ENCODE measurements around the gene ICAM2.

The ICAM2 gene

DNA sequence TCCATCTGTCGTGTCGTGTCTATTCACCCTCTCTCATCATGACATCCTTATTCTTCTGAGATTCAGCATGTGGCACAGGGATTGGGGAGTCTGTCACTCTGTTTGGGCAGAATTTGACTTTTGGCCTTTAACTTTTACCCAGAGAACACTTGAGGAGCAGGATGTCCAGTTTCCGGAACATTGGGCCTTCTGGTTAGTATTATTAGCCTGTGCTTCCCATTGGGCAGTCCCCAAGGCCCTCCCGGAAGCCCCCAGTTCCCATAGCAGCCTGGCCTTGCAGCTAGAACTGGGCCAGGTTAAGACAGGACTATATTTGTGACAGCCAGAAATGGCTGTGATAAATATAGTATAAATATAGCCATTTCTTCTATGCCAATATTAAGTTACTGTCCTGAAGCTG lies 57.3 kb downstream of the ICAM2 start:
- peaks cover 34% of the 10 kb centered on the region for H3K4me1 Mint-ChIP-seq
- H3K27me3 Mint-ChIP-seq: no peaks in the 10 kb centered on the region
- no peak overlapping the region for H3K27ac Mint-ChIP-seq
- no peaks in the 10 kb centered on the region for H3K9me3 Mint-ChIP-seq
- ATAC-seq (no peak), DNase-seq (no peak)
- no peak overlapping the region for H3K4me3 Mint-ChIP-seq

DNA sequence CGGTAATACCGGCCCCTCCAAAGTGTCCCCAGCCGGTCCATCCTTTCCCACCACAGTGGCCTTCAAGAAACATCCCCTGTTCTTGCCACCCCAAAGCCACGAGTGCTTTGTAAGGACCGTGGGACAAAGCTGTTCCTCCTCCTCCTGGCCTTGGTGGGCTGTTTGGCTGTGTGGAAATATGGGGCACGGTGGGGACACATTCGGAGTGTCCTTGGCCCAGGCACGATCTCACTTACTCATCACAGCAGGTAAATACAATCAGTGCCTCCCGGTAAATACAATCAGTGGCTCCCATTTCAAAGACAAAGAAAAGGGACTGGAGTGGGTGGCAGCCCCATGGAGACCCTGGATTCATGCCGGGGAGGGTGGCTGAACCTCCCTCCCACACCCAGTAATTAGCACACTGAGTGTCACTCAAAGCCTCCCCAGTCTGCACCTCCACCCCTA lies 58.1 kb downstream of the ICAM2 start:
- Mint-ChIP-seq H3K27ac (no peak overlapping the region), H3K27me3 (no peaks in the 10 kb centered on the region), H3K4me1 (peaks cover 31% of the 10 kb centered on the region), H3K9me3 (no peaks in the 10 kb centered on the region), H3K4me3 (no peak overlapping the region)
- no peak for DNase-seq
- ATAC-seq: no peak

DNA sequence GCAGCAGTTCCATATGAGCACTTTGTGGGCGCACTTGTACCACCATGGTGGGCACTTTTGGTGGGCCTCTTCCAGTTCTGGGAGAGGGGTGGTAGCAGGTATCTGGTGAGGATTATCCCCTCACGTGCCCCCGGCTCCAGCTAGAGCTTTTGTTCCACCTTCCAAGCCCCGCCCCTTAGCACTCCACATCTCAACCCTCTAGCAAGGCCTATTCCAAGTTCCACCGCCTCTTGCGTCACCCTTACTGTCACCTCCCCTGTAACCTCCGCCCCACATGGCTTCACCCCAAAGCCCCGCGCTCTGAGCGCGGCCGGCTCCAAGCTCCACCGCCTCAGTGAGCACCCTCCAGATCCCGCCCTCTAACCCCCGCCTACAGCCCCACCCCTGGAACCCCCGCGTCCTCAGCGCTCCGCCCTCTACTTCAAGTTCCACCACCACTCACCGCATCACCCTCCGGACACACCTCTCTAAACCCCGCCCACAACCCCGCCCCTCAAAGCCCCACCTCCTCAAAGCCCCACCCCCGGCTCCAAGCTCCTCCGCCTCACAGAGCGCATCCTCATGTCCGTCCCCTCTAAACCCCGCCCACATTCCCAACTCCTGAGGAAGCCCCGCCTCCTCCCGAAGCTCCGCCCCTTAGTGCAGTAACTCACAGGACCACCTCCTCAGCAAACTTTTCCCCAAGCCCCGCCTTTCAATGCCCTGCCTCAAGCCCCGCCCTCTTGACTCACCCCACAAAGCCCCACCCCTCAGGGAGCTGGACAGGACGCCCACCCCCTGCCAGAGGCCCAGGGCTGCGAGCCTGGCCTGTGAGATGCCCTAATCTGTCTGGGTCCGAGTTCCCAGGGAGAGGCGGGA lies 58.8 kb downstream of the ICAM2 start:
- Mint-ChIP-seq H3K9me3 (no peaks in the 10 kb centered on the region), H3K4me1 (peaks cover 23% of the 10 kb centered on the region), H3K27me3 (no peaks in the 10 kb centered on the region), H3K27ac (no peak overlapping the region), H3K4me3 (peak overlapping the region; percentile 49 to 66)
- DNase-seq: peak; percentile 19 to 26
- peak; percentile 41 for ATAC-seq

DNA sequence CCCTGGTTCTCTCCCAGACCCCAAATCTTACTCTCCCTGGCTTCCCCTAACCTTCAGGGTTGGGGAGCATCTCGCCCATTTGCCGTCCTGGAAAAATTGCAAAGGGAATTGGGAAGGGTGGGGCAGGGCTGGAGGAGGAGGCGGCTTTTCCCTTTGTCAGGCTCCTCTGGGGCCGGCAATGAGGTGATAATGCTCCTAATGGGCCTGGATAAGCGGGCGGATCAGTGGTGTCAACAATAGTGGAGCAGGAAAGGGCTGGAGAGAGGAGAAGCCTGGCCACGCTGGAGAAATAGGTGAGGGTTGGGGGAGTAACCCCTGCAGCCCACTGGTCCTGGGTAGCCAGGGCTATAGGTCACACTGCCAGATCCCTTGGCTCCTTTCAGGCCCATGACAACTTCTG lies 60.0 kb downstream of the ICAM2 start:
- Mint-ChIP-seq H3K4me1 (peaks cover 22% of the 10 kb centered on the region), H3K4me3 (no peak overlapping the region), H3K9me3 (no peaks in the 10 kb centered on the region), H3K27me3 (no peaks in the 10 kb centered on the region), H3K27ac (no peak overlapping the region)
- no peak for ATAC-seq
- DNase-seq: no peak

DNA sequence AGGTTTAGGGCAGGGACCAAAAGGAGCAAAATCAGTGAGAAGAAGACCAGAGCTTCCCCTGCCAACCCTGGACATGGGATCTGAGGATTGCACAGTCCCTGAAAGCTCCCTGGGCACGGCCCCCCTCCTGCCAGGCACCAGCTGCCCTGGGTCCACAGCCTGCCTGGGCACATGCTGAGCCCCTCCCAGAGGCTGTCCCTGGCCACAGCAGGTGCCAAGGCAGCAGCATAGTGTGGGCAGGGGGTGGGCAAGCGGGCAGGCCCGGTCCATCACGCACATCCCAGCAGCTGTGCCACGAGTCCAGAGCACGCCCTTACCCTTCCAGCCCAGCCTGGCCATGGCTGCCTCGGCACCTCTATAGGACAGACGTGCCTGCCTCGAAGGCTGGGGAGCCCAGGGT lies 60.4 kb downstream of the ICAM2 start:
- H3K27ac Mint-ChIP-seq: no peak overlapping the region
- peaks cover 26% of the 10 kb centered on the region for H3K4me1 Mint-ChIP-seq
- H3K9me3 Mint-ChIP-seq: no peaks in the 10 kb centered on the region
- no peak overlapping the region for H3K4me3 Mint-ChIP-seq
- ATAC-seq (no peak), DNase-seq (no peak)
- H3K27me3 Mint-ChIP-seq: no peaks in the 10 kb centered on the region

DNA sequence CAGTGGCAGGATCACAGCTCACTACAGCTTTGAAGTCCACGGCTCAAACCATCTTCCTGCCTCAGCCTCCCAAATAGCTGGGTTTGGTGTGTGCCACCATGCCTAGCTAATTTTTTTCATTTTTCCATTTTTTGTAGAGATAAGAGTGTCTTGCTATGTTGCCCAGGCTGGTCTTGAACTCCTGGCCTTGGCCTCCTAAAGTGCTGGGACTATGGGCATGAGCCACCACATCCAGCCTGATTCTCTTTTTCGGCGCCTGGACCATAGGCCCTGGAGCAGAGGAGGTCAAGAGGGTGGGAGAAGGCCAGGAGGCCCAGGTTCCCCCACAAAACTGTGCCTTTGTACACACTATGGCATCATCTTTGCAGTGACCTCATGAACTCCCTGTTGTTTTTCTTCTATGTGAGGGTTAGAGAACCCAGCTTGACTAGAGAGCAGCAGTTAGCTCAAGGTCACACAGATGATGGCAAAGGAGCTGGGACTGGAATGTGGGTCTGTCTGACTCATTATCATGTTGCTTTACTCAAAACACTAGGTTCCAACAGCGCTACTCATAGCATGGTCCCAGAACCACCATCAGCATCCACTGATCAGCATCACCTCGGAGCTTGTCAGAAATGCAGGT lies 64.0 kb downstream of the ICAM2 start:
- no peak overlapping the region for H3K27ac Mint-ChIP-seq
- no peak overlapping the region for H3K4me3 Mint-ChIP-seq
- DNase-seq: no peak
- H3K4me1 Mint-ChIP-seq: peaks cover 41% of the 10 kb centered on the region
- no peaks in the 10 kb centered on the region for H3K27me3 Mint-ChIP-seq
- ATAC-seq: no peak
- H3K9me3 Mint-ChIP-seq: no peaks in the 10 kb centered on the region

DNA sequence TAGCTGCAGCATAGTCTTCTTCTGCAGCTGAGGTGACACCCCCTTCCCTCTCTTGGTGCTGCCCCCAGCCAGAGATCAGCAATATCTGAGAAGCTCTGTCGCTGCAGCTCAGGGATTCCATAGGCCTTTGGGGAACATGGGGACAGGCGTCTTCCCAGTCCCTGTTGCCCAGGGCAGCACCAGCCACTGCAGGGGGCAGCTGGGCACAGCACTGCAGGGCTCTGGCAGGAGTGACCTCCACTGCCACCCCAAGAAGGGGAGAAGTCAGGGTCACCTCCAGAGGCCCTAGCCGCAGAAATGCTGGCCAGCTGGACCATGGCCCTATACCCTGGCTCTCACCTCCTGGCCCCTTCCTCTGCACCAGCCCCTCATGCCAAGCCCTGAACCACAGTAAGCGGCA lies 64.6 kb downstream of the ICAM2 start:
- peaks cover 39% of the 10 kb centered on the region for H3K4me1 Mint-ChIP-seq
- peak overlapping the region; percentile 10 to 71 for H3K27ac Mint-ChIP-seq
- H3K27me3 Mint-ChIP-seq: no peaks in the 10 kb centered on the region
- H3K9me3 Mint-ChIP-seq: no peaks in the 10 kb centered on the region
- H3K4me3 Mint-ChIP-seq: no peak overlapping the region
- no peak for DNase-seq
- ATAC-seq: no peak

DNA sequence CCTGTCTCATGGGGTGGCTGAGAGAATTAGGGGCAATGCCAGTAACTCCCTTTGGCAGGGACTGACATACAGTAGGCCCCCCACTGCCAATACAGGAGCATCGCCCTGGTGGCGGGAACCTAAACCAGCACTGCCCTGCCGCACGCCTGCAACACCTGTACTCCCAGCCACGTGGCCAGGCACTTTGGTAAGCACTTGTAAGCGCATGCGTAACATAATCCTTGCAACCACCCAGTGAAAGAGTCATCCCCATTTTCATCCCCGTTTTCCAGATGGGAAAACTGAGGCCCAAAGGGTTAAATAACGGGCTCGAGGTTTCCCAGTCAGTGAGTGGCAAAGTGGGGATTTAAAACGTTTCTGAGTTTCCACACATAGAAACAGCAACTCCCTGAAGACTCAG lies 65.2 kb downstream of the ICAM2 start:
- Mint-ChIP-seq H3K4me3 (no peak overlapping the region), H3K4me1 (peaks cover 39% of the 10 kb centered on the region), H3K9me3 (no peaks in the 10 kb centered on the region), H3K27ac (no peak overlapping the region), H3K27me3 (no peaks in the 10 kb centered on the region)
- no peak for ATAC-seq
- DNase-seq: no peak

DNA sequence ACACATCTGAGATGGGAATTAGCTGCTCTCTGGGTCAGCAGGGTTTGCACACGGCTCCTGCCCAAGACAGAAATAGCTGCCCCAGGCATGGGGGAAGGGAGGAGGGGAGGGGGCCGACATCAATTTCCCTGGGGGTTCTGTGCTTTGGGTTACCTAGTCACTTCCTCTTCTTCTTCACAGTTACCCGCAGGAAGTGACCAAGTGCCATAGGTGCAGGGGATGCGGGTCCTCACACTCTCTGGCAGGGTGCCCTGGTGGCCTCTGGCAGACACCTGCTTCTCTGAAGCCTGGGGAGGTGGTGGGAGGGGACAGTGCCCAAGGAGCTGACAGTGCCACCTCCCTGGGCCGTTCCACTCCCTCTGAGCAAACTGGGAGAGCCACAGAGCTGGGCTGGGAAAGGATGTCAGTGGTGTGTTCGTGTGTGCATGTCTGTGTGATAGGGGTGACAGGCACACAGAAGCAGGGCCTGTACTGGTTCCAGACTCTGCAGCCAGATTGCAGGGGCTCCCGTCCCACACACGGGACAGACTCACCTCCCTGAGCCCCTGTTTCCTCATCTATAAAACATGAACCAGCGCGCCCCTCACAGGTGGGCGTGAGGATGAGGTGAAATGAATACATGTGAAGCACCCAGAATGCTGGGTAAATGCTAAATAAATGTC lies 65.9 kb downstream of the ICAM2 start:
- peak; percentile 79 for ATAC-seq
- peaks cover 39% of the 10 kb centered on the region for H3K4me1 Mint-ChIP-seq
- peak in 1 of 2 donors; percentile 47 for DNase-seq
- peak overlapping the region; percentile 50 for H3K27ac Mint-ChIP-seq
- H3K27me3 Mint-ChIP-seq: no peaks in the 10 kb centered on the region
- no peaks in the 10 kb centered on the region for H3K9me3 Mint-ChIP-seq
- peak overlapping the region; percentile 60 to 61 for H3K4me3 Mint-ChIP-seq

Measured in stimulated activated naive CD8-positive, alpha-beta T cell treated with anti-CD3 and anti-CD28 coated beads, Interleukin-15, amount 100 ng/mL, for 72 hours (primary cell).